K562 treated with DMSO at 1 percent for 12 hours (cell line): ENCODE measurements around the gene SYF2. TPM values are rescaled to one million over a fixed set of nuclear protein-coding genes. Genes with fewer than 3 reads are reported as not detected.

Source experiments
- total RNA-seq: library from RNA; unstranded; fragments of 300-600 nt; gene quantifications from 2 replicates; pipeline ENCODE4 v1.2.3, GENCODE V29; 2022; ENCODE audit not compliant: insufficient read depth

Gene SYF2
- total RNA-seq: 65.3 and 91.5 TPM in 2 replicates

GRCh38 chr1:25232027-25232865 is at the start of gene SYF2:
SYF2 (minus strand) TSS chr1:25232502; CDS start chr1:25232467, 35 bp downstream.

GRCh38 chr1:25272238-25272637 is 39.9 kb upstream of the SYF2 start, which contains the start of gene RHD:
RHD (plus strand) TSS chr1:25272509; CDS start chr1:25272548, 39 bp downstream.

GRCh38 chr1:25247024-25247828 is 14.9 kb upstream of the SYF2 start, which contains the start of gene RSRP1:
RSRP1 (minus strand) TSS chr1:25247454; CDS start chr1:25246963, 491 bp downstream.

Other genes starting within 250 kb of the SYF2 start
- gene RSRP1, start 15.0 kb upstream of the SYF2 start, total RNA-seq: 78.5 and 191 TPM in 2 replicates
- 6.8 TPM in 2 replicates for gene RHD, start 40.0 kb upstream of the SYF2 start, total RNA-seq
- 91.4 and 128 TPM in 2 replicates for gene TMEM50A, start 105.8 kb upstream of the SYF2 start, total RNA-seq
- 11.7 and 14.0 TPM in 2 replicates for gene RHCE, start 188.3 kb upstream of the SYF2 start, total RNA-seq
- 10.3 and 20.5 TPM in 2 replicates for gene MACO1, start 198.4 kb upstream of the SYF2 start, total RNA-seq